ENCODE data around the gene PDLIM1.

DNA sequence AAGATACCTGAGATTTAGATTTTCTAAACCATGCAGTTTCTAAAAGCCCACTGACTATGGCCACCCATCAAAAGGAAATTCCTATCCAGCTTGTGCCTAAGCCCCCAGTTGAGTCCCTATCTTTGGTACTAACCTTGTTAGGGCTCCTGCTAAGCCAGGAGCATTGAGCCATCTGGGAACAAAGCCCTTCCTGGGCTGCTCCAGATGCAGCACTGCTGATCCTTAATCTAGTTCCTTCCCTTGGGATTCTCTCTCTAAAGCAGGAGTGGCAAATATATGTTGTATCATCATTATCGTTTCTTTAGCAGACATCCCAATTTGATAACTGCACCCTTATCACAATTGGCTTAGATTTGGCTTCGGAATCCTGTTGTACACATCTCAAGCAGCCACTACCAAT lies 24.7 kb upstream of the PDLIM1 start:
- TF ChIP-seq, protein P1, sequence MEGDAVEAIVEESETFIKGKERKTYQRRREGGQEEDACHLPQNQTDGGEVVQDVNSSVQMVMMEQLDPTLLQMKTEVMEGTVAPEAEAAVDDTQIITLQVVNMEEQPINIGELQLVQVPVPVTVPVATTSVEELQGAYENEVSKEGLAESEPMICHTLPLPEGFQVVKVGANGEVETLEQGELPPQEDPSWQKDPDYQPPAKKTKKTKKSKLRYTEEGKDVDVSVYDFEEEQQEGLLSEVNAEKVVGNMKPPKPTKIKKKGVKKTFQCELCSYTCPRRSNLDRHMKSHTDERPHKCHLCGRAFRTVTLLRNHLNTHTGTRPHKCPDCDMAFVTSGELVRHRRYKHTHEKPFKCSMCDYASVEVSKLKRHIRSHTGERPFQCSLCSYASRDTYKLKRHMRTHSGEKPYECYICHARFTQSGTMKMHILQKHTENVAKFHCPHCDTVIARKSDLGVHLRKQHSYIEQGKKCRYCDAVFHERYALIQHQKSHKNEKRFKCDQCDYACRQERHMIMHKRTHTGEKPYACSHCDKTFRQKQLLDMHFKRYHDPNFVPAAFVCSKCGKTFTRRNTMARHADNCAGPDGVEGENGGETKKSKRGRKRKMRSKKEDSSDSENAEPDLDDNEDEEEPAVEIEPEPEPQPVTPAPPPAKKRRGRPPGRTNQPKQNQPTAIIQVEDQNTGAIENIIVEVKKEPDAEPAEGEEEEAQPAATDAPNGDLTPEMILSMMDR (IDR thresholded peaks at IDR 0.05): no peak
- TF ChIP-seq ZFX (IDR thresholded peaks at IDR 0.05; ENCODE audit: borderline replicate concordance): no peak
